Skeletal muscle tissue (tissue), 4 donors: ENCODE results near the gene PCNT. TPM values are rescaled to one million over a fixed set of nuclear protein-coding genes. Genes with fewer than 3 reads are reported as not detected.

Source experiments
- H3K27ac ChIP-seq: one replicate; pipeline ENCODE4 v1.7.0; 2013; ENCODE audit warnings: mild to moderate bottlenecking, low read depth, low read length, inconsistent platforms
- H3K27me3 ChIP-seq, 3 donors: one replicate each; pipeline ENCODE4 v1.7.0; 2013; ENCODE audit warnings: low read length in 3 of 3; ENCODE audit not compliant: control insufficient read depth in 3 of 3, insufficient read depth in 3 of 3
- H3K36me3 ChIP-seq, 3 donors: one replicate each; pipeline ENCODE4 v1.7.0; 2013; ENCODE audit warnings: low read length in 3 of 3; ENCODE audit not compliant: control insufficient read depth in 3 of 3, insufficient read depth in 3 of 3
- H3K4me1 ChIP-seq, 3 donors: one replicate each; pipeline ENCODE4 v1.7.0; 2013; ENCODE audit warnings: low read length in 3 of 3, mild to moderate bottlenecking in 3 of 3; ENCODE audit not compliant: control insufficient read depth in 3 of 3, insufficient read depth in 3 of 3
- H3K4me3 ChIP-seq, 3 donors: one replicate each; pipeline ENCODE4 v1.7.0; 2013; ENCODE audit warnings: low read length in 3 of 3
- H3K9ac ChIP-seq, 3 donors: one replicate each; pipeline ENCODE4 v1.7.0; 2013; ENCODE audit warnings: low read length in 3 of 3, mild to moderate bottlenecking in 3 of 3, moderate library complexity in 2 of 3, low read depth in 1 of 3
- H3K9me3 ChIP-seq, 3 donors: one replicate each; pipeline ENCODE4 v1.7.0; 2013; ENCODE audit warnings: low read length in 3 of 3; ENCODE audit not compliant: control insufficient read depth in 3 of 3
- total RNA-seq: library from RNA; depleted of rRNA; stranded (reverse); fragments of >200 nt; gene quantifications from one replicate; pipeline ENCODE4 v1.2.3, GENCODE V29; 2014
- donor health status: Osteomylitis.

Gene PCNT
- total RNA-seq, 1 donor from 2014 or later: 42.8 TPM

- Histone ChIP-seq H3K9me3 (no peaks in the 10 kb centered on the region), H3K36me3 (peaks cover 74 to 86% (median 76%) of the 10 kb centered on the region in 3 donors), H3K4me1 (no peaks in the 10 kb centered on the region), H3K4me3 (no peak overlapping the region), H3K27ac (no peak overlapping the region), H3K27me3 (no peaks in the 10 kb centered on the region), H3K9ac (no peak overlapping the region)
These were observed 111.9 kb downstream of the PCNT start for GRCh38 chr21:46435786-46436227.

DNA sequence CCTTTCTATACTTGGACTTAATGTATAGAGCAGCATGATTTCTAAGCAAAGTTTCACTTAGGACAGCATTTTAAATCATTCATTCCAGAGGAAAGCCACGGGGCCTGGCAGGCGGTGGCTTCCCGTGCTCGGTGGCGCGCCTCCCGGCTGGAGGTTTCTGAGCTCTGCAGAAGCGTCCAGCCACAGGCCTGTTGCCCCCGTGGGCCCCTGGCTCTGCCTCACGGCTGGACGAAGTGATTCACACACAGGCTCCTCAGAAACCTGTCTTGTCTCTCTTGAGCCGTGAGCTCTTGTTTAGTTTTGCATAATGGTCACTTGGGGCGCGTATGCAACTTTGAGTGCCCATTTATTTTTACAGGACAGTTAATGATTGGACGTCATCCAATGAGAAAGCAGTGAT lies 112.7 kb downstream of the PCNT start:
- H3K27ac ChIP-seq: no peak overlapping the region
- no peak overlapping the region for H3K9ac ChIP-seq
- no peaks in the 10 kb centered on the region for H3K4me1 ChIP-seq
- no peak overlapping the region for H3K4me3 ChIP-seq
- peaks cover 75 to 86% (median 78%) of the 10 kb centered on the region in 3 donors for H3K36me3 ChIP-seq
- H3K9me3 ChIP-seq: no peaks in the 10 kb centered on the region
- no peaks in the 10 kb centered on the region for H3K27me3 ChIP-seq

DNA sequence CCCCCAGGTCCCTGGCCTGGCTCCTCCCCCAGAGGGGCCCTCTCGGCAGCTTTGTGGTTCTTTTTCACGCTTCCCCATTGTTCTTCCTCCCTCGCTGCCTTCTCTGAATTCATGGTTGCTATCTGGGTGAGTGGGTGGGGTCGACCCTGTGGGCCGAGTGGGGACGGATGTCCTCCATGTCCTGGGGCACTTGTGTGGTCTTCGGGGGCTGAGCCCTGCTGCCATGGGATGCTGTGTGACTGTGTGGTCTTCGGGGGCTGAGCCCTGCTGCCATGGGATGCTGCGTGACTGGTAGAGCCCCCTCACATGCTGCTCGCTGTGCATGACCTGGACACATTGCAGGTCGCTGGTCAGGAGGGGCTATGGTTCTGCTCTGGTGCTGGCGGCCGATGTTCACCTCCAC lies 113.1 kb downstream of the PCNT start:
- H3K36me3 ChIP-seq: peaks cover 75 to 86% (median 78%) of the 10 kb centered on the region in 3 donors
- no peaks in the 10 kb centered on the region for H3K4me1 ChIP-seq
- H3K27ac ChIP-seq: no peak overlapping the region
- no peak overlapping the region for H3K9ac ChIP-seq
- H3K9me3 ChIP-seq: no peaks in the 10 kb centered on the region
- no peaks in the 10 kb centered on the region for H3K27me3 ChIP-seq
- no peak overlapping the region for H3K4me3 ChIP-seq

GRCh38 chr21:46437511-46437910 lies 113.6 kb downstream of the PCNT start:
- Histone ChIP-seq H3K4me1 (peaks cover 0 to under 1% (median 0%) of the 10 kb centered on the region in 3 donors), H3K9me3 (no peaks in the 10 kb centered on the region), H3K27me3 (no peaks in the 10 kb centered on the region), H3K27ac (no peak overlapping the region), H3K4me3 (no peak overlapping the region), H3K36me3 (peaks cover 76 to 86% (median 78%) of the 10 kb centered on the region in 3 donors), H3K9ac (no peak overlapping the region)

- H3K9ac ChIP-seq: no peak overlapping the region
- no peak overlapping the region for H3K27ac ChIP-seq
- H3K4me3 ChIP-seq: no peak overlapping the region
- H3K9me3 ChIP-seq: no peaks in the 10 kb centered on the region
- H3K27me3 ChIP-seq: no peaks in the 10 kb centered on the region
- H3K4me1 ChIP-seq: peaks cover 0 to 7% (median 3%) of the 10 kb centered on the region in 3 donors
- peaks cover 81 to 87% (median 82%) of the 10 kb centered on the region in 3 donors for H3K36me3 ChIP-seq
These were observed 114.3 kb downstream of the PCNT start for GRCh38 chr21:46438241-46438640.

- H3K9me3 ChIP-seq: no peaks in the 10 kb centered on the region
- H3K27ac ChIP-seq: no peak overlapping the region
- H3K4me3 ChIP-seq: no peak overlapping the region
- H3K9ac ChIP-seq: no peak overlapping the region
- H3K36me3 ChIP-seq: peaks cover 82 to 88% (median 84%) of the 10 kb centered on the region in 3 donors
- H3K4me1 ChIP-seq: peaks cover 3 to 14% (median 3%) of the 10 kb centered on the region in 3 donors
- no peaks in the 10 kb centered on the region for H3K27me3 ChIP-seq
These were observed 116.0 kb downstream of the PCNT start for GRCh38 chr21:46439906-46440305.

DNA sequence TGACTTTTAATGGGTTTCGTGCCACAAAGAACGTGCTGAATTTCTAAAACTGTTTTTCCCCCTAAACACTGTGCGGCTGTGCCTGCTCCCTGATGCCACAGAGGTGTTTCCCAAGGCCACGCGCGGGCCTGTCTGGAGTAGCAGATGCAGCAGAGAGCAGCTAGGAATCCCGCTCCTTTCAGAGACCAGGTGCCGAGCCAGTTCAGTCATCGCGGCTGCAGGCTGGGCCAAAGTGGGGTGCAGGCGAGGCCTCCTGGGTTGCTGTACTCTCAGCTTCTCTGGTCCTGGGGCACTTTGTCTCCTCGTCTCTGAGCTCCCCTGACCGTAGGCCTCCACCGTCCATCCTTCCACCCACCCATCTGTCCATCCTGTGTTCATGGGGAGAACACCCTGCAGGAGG lies 117.4 kb downstream of the PCNT start:
- Histone ChIP-seq H3K9me3 (no peaks in the 10 kb centered on the region), H3K36me3 (peaks cover 79 to 94% (median 87%) of the 10 kb centered on the region in 3 donors), H3K27me3 (no peaks in the 10 kb centered on the region), H3K4me3 (no peak overlapping the region), H3K4me1 (peaks cover 3 to 14% (median 3%) of the 10 kb centered on the region in 3 donors), H3K9ac (no peak overlapping the region), H3K27ac (no peak overlapping the region)

DNA sequence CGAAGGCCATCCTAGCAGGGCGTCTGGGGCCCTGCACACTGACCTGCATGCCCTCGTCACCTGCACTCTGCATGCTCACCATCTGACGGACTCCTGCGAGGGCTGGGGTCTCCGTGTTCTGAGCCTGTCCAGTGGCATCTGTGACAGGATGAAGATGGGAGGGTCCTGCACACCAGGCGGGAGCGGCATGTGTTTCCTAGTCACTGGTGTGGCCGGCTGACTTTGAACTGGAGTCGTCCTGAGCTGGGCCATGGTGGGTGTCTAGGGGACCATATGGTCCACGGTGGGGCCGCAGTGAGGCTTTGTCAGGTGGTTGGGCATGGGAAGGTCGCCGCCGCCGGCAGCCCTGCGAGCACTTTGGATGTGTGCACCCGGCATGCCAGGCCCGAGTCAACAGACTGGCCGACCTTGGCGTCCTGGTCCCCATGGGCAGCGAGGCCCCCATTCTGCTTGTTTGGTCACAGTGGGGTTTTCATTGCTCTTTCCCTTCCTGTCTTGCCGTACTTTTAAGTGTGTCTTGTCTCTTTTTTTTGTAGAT lies 118.1 kb downstream of the PCNT start:
- Histone ChIP-seq H3K4me3 (no peak overlapping the region), H3K36me3 (peaks cover 75 to 93% (median 80%) of the 10 kb centered on the region in 3 donors), H3K27ac (no peak overlapping the region), H3K9ac (no peak overlapping the region), H3K27me3 (no peaks in the 10 kb centered on the region), H3K9me3 (no peaks in the 10 kb centered on the region), H3K4me1 (peaks cover 3 to 14% (median 3%) of the 10 kb centered on the region in 3 donors)

DNA sequence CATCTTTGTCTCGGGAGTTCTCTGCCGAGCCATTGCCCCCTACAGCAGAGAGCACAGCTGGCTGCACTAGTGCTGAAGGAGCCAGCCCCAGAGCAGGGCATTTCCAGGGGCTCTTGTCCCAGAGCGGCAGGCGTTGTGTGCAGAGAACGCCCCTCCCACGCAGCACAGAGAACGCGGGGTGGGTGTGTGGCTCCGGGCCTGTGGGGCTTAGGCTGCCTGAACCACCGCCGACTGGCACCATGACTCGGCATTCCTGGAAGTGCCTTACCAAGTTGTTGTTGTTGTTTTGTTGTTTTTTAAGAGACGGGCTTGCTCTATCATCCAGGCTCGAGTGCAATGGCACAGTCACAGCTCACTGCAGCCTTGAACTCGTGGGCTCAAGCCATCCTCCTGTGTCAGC lies 119.0 kb downstream of the PCNT start:
- Histone ChIP-seq H3K9me3 (no peaks in the 10 kb centered on the region), H3K4me1 (peaks cover 3 to 14% (median 3%) of the 10 kb centered on the region in 3 donors), H3K27me3 (no peaks in the 10 kb centered on the region), H3K27ac (peak overlapping the region; percentile 51), H3K36me3 (peaks cover 70 to 88% (median 71%) of the 10 kb centered on the region in 3 donors), H3K9ac (peak overlapping the region in 1 of 3 donors; percentile 50), H3K4me3 (no peak overlapping the region)

- peaks cover 66 to 82% (median 66%) of the 10 kb centered on the region in 3 donors for H3K36me3 ChIP-seq
These were observed 120.0 kb downstream of the PCNT start for GRCh38 chr21:46443910-46444309.

More at GRCh38 chr21:46443910-46444309, 120.0 kb downstream of the PCNT start:
- H3K4me1 ChIP-seq: peaks cover 3 to 14% (median 3%) of the 10 kb centered on the region in 3 donors
- H3K9me3 ChIP-seq: no peaks in the 10 kb centered on the region
- peak overlapping the region in 1 of 3 donors; percentile 16 for H3K9ac ChIP-seq
- H3K27ac ChIP-seq: peak overlapping the region; percentile 51
- H3K27me3 ChIP-seq: no peaks in the 10 kb centered on the region
- no peak overlapping the region for H3K4me3 ChIP-seq
